Measurements from ENCODE around the gene NAT14.
"Not testable (repeated sequence)": the region's sequence is repeated elsewhere in the genome, so short reads cannot be mapped to it uniquely, and the experiment has no call there.

The NAT14 gene

GRCh38 chr19:55528030-55528803 is 43.2 kb downstream of the NAT14 start:
- H3K4me3 Mint-ChIP-seq, result no peak overlapping the region
- DNase-seq, result no peak
- H3K36me3 Mint-ChIP-seq, result no peaks in the 10 kb centered on the region
- CTCF ChIA-PET, result interaction anchor here (0.6 kb wide), 1 partner anchor 21 kb away, joined by 4 read pairs; no protein-coding TSS in a partner anchor
- H3K4me1 Mint-ChIP-seq, result no peaks in the 10 kb centered on the region
- H3K27ac Mint-ChIP-seq, result no peak overlapping the region
- no peaks in the 10 kb centered on the region for H3K9me3 Mint-ChIP-seq
- H3K27me3 Mint-ChIP-seq, result no peaks in the 10 kb centered on the region

GRCh38 chr19:55529636-55530234 is 44.7 kb downstream of the NAT14 start:
- CTCF ChIA-PET, result interaction anchor here (0.7 kb wide), 1 partner anchor 463 kb away, joined by 3 read pairs; no protein-coding TSS in a partner anchor
- Mint-ChIP-seq H3K27ac (no peak overlapping the region), H3K4me3 (no peak overlapping the region), H3K9me3 (no peaks in the 10 kb centered on the region), H3K4me1 (no peaks in the 10 kb centered on the region), H3K36me3 (no peaks in the 10 kb centered on the region), H3K27me3 (no peaks in the 10 kb centered on the region)
- DNase-seq, result no peak

DNA sequence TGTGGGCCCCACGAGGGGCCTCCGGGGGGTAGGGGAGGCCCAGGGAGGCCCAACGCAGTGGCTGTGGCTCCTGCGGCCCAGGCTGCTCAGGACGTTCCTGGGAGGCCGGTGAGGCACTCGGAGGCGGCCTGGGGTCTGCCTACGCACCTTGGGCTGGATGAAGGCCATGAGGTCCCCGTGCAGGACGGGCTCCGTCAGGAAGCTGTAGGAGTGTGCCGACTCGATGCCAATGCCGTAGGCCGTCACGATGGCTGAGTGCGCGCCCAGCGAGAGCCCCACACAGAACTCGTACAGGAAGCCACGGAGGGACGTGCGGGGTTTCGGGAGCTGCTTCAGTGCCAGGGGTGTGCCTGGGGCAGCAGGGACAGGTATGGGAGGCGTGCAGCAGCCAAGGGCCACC is 46.0 kb downstream of the NAT14 start:
- CTCF ChIA-PET, result no interaction called here
- H3K9me3 Mint-ChIP-seq, result no peaks in the 10 kb centered on the region
- H3K4me1 Mint-ChIP-seq, result no peaks in the 10 kb centered on the region
- no peaks in the 10 kb centered on the region for H3K36me3 Mint-ChIP-seq
- H3K27me3 Mint-ChIP-seq, result no peaks in the 10 kb centered on the region
- no peak overlapping the region for H3K27ac Mint-ChIP-seq
- DNase-seq, result no peak
- H3K4me3 Mint-ChIP-seq, result no peak overlapping the region

GRCh38 chr19:55534280-55534679 is 49.3 kb downstream of the NAT14 start:
- H3K27ac Mint-ChIP-seq, H3K27me3 Mint-ChIP-seq, H3K4me3 Mint-ChIP-seq, DNase-seq, H3K9me3 Mint-ChIP-seq, H3K36me3 Mint-ChIP-seq, H3K4me1 Mint-ChIP-seq: not testable (repeated sequence)
- CTCF ChIA-PET, result interaction anchor here (1.5 kb wide), 1 partner anchor 72 kb away, joined by 3 read pairs; the partner anchor contains the start of gene ZNF865

- Mint-ChIP-seq H3K4me3 (no peak overlapping the region), H3K36me3 (no peaks in the 10 kb centered on the region), H3K9me3 (no peaks in the 10 kb centered on the region), H3K27me3 (no peaks in the 10 kb centered on the region), H3K27ac (no peak overlapping the region), H3K4me1 (no peaks in the 10 kb centered on the region)
- no peak for DNase-seq
- CTCF ChIA-PET, result interaction anchor here (0.6 to 1.5 kb wide), 2 partner anchors 70 to 400 kb away, joined by 3 read pairs; partner anchors contain the start of gene ZNF865
These were observed 50.4 kb downstream of the NAT14 start for GRCh38 chr19:55535173-55535964.

DNA sequence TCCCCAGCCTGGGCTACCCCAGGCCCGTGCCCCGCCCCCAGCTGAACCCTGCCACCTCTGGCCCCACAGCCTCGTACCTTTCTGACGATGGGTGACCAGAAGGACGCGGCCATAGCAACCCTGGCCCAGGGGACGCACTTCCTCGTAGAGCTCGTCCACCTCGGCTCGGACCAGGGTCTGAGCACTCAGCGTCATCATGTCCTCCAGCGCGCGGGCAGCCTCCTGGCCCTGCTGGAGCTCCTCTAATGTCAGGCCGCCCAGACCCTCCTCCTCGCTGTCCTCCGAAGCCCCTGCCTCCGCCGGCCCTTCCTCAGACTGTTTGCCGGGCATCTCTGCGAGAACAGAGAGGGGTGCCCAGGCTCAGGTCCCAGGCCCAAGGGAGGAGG is 51.0 kb downstream of the NAT14 start:
- Mint-ChIP-seq H3K36me3 (no peaks in the 10 kb centered on the region), H3K27ac (no peak overlapping the region), H3K4me3 (no peak overlapping the region), H3K4me1 (no peaks in the 10 kb centered on the region), H3K9me3 (no peaks in the 10 kb centered on the region), H3K27me3 (no peaks in the 10 kb centered on the region)
- no peak for DNase-seq
- CTCF ChIA-PET, result no interaction called here

DNA sequence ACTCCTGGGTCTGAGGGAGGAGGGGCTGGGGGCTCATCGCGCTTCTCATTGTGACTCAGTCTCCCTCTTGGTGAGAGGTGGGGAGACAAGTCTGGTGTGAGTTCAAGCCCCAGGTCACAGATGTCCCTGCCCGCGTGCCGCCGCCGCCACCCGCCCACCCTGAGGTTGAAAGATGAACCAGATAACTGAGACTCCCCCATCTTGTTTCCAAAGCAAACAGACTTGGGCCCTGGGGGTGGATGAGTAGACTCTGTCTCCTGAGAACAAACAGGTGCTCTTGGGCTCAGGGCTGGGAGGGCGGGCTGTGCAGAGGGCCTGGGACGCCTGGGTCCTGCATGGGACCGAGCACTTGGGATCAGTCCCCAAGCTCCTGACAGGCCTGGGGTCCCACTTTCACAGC is 51.4 kb downstream of the NAT14 start:
- Mint-ChIP-seq H3K4me1 (no peaks in the 10 kb centered on the region), H3K4me3 (no peak overlapping the region), H3K9me3 (no peaks in the 10 kb centered on the region), H3K36me3 (no peaks in the 10 kb centered on the region), H3K27me3 (no peaks in the 10 kb centered on the region), H3K27ac (no peak overlapping the region)
- DNase-seq, result no peak
- CTCF ChIA-PET, result no interaction called here

Data from activated naive CD4-positive, alpha-beta T cell treated with anti-CD3 and anti-CD28 coated beads, Interleukin-2, amount 10 ng/mL, durations not matched to agents 7 days and 5 days (primary cell).